Trophoblast cell (in vitro differentiated cells and primary cell): ENCODE measurements around the gene CIB1.

Experiments
- DNase-seq, 2 donors: peaks; one replicate each; pipeline ENCODE4 v3.0.0-alpha.2; 2016
- H2AFZ ChIP-seq: 2 replicates; pipeline ENCODE4 v1.6.1; 2013; ENCODE audit warnings: low read length, moderate library complexity, mild to moderate bottlenecking; ENCODE audit not compliant: insufficient read depth, poor library complexity
- H2AK5ac ChIP-seq: 2 replicates; pipeline ENCODE4 v1.6.1; 2013; ENCODE audit warnings: mild to moderate bottlenecking, low read length
- H2BK120ac ChIP-seq: 2 replicates; pipeline ENCODE4 v1.6.1; 2013; ENCODE audit warnings: low read length, mild to moderate bottlenecking, moderate library complexity; ENCODE audit not compliant: insufficient read depth, poor library complexity
- H2BK12ac ChIP-seq: 2 replicates; pipeline ENCODE4 v1.6.1; 2013; ENCODE audit warnings: mild to moderate bottlenecking, low read length, moderate library complexity
- H2BK5ac ChIP-seq: 2 replicates; pipeline ENCODE4 v1.6.1; 2013; ENCODE audit warnings: low read length, low read depth, moderate library complexity, mild to moderate bottlenecking; ENCODE audit not compliant: poor library complexity
- H3K14ac ChIP-seq: 2 replicates; pipeline ENCODE4 v1.6.1; 2013; ENCODE audit warnings: mild to moderate bottlenecking, low read length
- H3K18ac ChIP-seq: 2 replicates; pipeline ENCODE4 v1.6.1; 2013; ENCODE audit warnings: mild to moderate bottlenecking, low read length
- H3K23ac ChIP-seq: 2 replicates; pipeline ENCODE4 v1.6.1; 2013; ENCODE audit warnings: low read length
- H3K27ac ChIP-seq: 2 replicates; pipeline ENCODE4 v1.5.1; 2013; ENCODE audit warnings: low read depth, mild to moderate bottlenecking, inconsistent platforms, low read length, moderate library complexity
- H3K27me3 ChIP-seq: 2 replicates; pipeline ENCODE4 v1.6.1; 2013; ENCODE audit warnings: inconsistent platforms, mild to moderate bottlenecking, low read length, moderate library complexity; ENCODE audit not compliant: insufficient read depth
- H3K36me3 ChIP-seq, 2 experiments: 1 replicate in 1 of 2; 2 replicates in 1 of 2; pipeline ENCODE4 v1.6.1; 2013; ENCODE audit warnings: low read length in 2 of 2, mild to moderate bottlenecking in 2 of 2, moderate library complexity in 1 of 2; ENCODE audit not compliant: insufficient read depth in 2 of 2, control insufficient read depth in 1 of 2
- H3K4ac ChIP-seq: 2 replicates; pipeline ENCODE4 v1.6.1; 2013; ENCODE audit warnings: low read depth, mild to moderate bottlenecking, low read length, moderate library complexity
- H3K4me1 ChIP-seq, 2 experiments: 1 replicate in 1 of 2; 2 replicates in 1 of 2; pipeline ENCODE4 v1.6.1; 2013; ENCODE audit warnings: low read length in 2 of 2, mild to moderate bottlenecking in 2 of 2, moderate library complexity in 1 of 2; ENCODE audit not compliant: insufficient read depth in 2 of 2, control insufficient read depth in 1 of 2
- H3K4me2 ChIP-seq: 2 replicates; pipeline ENCODE4 v1.6.1; 2013; ENCODE audit warnings: inconsistent platforms, mild to moderate bottlenecking, low read length, moderate library complexity
- H3K4me3 ChIP-seq: 2 replicates; pipeline ENCODE4 v1.5.1; 2013; ENCODE audit warnings: mild to moderate bottlenecking, low read depth, low read length, inconsistent platforms
- H3K79me1 ChIP-seq: one replicate; pipeline ENCODE4 v1.6.1; 2013; ENCODE audit warnings: low read length
- H3K79me2 ChIP-seq: 2 replicates; pipeline ENCODE4 v1.6.1; 2013; ENCODE audit warnings: low read length, mild to moderate bottlenecking; ENCODE audit not compliant: control insufficient read depth, insufficient read depth, poor library complexity
- H3K9ac ChIP-seq: 2 replicates; pipeline ENCODE4 v1.6.1; 2013; ENCODE audit warnings: mild to moderate bottlenecking, low read length
- H3K9me3 ChIP-seq: 2 replicates; pipeline ENCODE4 v1.6.1; 2013; ENCODE audit warnings: low read depth, mild to moderate bottlenecking, control low read depth, inconsistent platforms, low read length; ENCODE audit not compliant: insufficient read depth
- H4K12ac ChIP-seq: 2 replicates; pipeline ENCODE4 v1.6.1; 2013; ENCODE audit warnings: low read depth, mild to moderate bottlenecking, low read length, moderate library complexity
- H4K8ac ChIP-seq: 2 replicates; pipeline ENCODE4 v1.6.1; 2013; ENCODE audit warnings: low read depth, mild to moderate bottlenecking, low read length, moderate library complexity
- H4K91ac ChIP-seq: one replicate; pipeline ENCODE4 v1.6.1; 2013; ENCODE audit warnings: low read depth, mild to moderate bottlenecking, low read length, moderate library complexity
- WGBS: extraction: QIAGEN DNeasy Blood & Tissue Kit; methylation state at CpG from one replicate; pipeline ENCODE4 v1.1.7; 2013; ENCODE audit warnings: missing lambda C conversion rate; ENCODE audit not compliant: insufficient read length, insufficient coverage; ENCODE audit errors: extremely low coverage; 5-methylcytosine and 5-hydroxymethylcytosine counted together

The CIB1 gene

DNA sequence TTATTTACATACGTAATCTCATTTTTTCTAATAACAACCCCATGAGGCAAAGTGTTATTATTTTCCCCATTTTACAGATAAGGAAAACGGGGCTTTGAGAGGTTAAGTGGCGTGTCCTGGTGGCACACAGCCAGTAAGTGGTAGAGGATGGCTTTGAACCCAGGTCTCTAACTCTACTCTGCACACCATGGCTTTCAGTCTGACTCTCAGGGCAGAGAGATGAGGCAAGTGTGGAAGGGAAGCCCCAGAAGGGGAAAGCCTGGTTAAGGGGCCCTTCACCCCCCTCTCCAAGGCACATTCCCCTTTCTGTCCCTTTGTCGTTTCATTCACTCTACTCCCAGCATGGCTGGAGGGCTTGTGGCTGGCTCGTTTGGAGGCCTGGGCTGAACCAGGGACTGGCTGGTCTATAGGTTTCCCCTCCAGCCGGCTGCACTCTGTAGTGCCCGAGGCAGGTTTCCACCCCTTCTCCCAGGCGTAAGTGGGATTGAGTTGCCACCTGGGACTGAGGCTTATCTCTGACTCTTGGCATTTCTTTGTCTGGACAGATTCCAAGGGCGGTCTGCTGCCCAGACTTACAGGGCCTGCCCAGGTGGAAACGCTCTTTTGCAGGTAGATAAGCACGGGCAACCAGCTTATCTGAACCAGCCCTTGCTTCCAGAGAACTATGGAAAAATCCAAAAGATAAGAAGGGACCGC lies 20.5 kb downstream of the CIB1 start:
- no peak overlapping the region for H4K12ac ChIP-seq
- H2AFZ ChIP-seq: no peak overlapping the region
- no peak overlapping the region for H2AK5ac ChIP-seq
- no peak overlapping the region for H3K18ac ChIP-seq
- peaks cover 0 to 3% of the 10 kb centered on the region in 2 experiments for H3K36me3 ChIP-seq
- H2BK120ac ChIP-seq: no peak overlapping the region
- no peak overlapping the region for H3K4me3 ChIP-seq
- no peaks in the 10 kb centered on the region for H3K27me3 ChIP-seq
- no peak overlapping the region for H3K14ac ChIP-seq
- H4K91ac ChIP-seq: no peak overlapping the region
- H2BK12ac ChIP-seq: no peak overlapping the region
- H3K79me1 ChIP-seq: peaks cover 4% of the 10 kb centered on the region
- H2BK5ac ChIP-seq: peak overlapping the region; percentile 15
- H3K27ac ChIP-seq: peak overlapping the region; percentile 57
- H3K4ac ChIP-seq: no peak overlapping the region
- DNase-seq: peak; percentile 85 to 87
- no CpG with 5 or more reads among the region's 12 CpGs for WGBS
- no peaks in the 10 kb centered on the region for H3K79me2 ChIP-seq
- H3K9me3 ChIP-seq: no peaks in the 10 kb centered on the region
- H3K23ac ChIP-seq: no peak overlapping the region
- peaks cover 19 to 27% of the 10 kb centered on the region in 2 experiments for H3K4me1 ChIP-seq
- H3K4me2 ChIP-seq: no peak overlapping the region
- no peak overlapping the region for H3K9ac ChIP-seq
- peak overlapping the region; percentile 15 for H4K8ac ChIP-seq

DNA sequence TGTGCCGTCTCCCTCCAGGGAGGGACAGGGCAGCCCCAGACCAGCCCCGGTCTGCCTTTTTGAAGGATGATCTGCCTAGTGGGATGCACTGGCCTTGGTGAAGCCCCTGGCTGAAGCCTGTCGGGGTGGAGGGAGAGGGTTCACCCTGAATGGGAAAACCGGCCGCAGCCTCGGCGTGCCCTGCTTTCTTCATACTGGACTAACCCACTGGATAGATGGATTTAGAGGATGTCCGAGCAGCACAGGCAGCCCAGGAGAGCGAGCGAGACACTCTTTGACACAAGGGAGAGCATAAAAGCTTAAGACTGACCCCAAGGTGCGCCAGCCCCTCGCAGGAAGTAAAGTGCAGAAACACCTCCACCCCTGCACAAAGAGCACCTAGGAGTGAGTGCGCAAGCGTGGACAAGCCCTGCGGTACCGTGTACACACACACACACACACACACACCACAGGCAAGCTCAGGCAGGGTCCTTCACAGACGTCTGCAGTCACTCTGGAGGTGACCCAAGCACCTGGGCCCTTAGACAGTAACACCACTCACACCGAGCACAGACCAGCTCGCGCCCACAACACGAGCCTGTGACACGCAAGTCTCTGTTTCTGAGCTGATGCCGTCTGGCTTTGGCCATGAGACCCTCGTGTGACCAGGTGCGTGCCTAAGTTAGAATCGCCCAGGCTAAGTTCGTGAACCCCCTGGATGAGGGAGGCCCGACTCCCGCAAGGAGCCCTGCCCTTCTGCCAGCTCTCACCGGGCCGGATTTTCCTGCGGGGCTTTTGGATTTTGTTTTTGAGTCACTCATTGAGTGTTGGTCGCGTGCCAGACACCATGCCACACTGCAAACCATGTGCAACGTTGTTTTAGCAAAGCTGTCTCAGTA lies 21.3 kb downstream of the CIB1 start:
- H3K4ac ChIP-seq: no peak overlapping the region
- H3K27me3 ChIP-seq: no peaks in the 10 kb centered on the region
- H3K4me3 ChIP-seq: no peak overlapping the region
- H3K4me1 ChIP-seq: peaks cover 19 to 27% of the 10 kb centered on the region in 2 experiments
- H2BK12ac ChIP-seq: peak overlapping the region; percentile 3
- no peak overlapping the region for H2AK5ac ChIP-seq
- DNase-seq: peak in 1 of 2 donors; percentile 27
- no peak overlapping the region for H3K9ac ChIP-seq
- H3K23ac ChIP-seq: no peak overlapping the region
- no peaks in the 10 kb centered on the region for H3K9me3 ChIP-seq
- peaks cover 0 to under 1% of the 10 kb centered on the region in 2 experiments for H3K36me3 ChIP-seq
- no peak overlapping the region for H3K4me2 ChIP-seq
- peak overlapping the region; percentile 42 for H3K18ac ChIP-seq
- no peak overlapping the region for H4K8ac ChIP-seq
- no peak overlapping the region for H2AFZ ChIP-seq
- no peaks in the 10 kb centered on the region for H3K79me2 ChIP-seq
- H4K91ac ChIP-seq: peak overlapping the region; percentile 4
- no peak overlapping the region for H2BK5ac ChIP-seq
- WGBS: no CpG with 5 or more reads among the region's 35 CpGs
- peak overlapping the region; percentile 57 for H3K27ac ChIP-seq
- H3K14ac ChIP-seq: peak overlapping the region; percentile 13
- no peak overlapping the region for H4K12ac ChIP-seq
- peaks cover 4% of the 10 kb centered on the region for H3K79me1 ChIP-seq
- H2BK120ac ChIP-seq: no peak overlapping the region

DNA sequence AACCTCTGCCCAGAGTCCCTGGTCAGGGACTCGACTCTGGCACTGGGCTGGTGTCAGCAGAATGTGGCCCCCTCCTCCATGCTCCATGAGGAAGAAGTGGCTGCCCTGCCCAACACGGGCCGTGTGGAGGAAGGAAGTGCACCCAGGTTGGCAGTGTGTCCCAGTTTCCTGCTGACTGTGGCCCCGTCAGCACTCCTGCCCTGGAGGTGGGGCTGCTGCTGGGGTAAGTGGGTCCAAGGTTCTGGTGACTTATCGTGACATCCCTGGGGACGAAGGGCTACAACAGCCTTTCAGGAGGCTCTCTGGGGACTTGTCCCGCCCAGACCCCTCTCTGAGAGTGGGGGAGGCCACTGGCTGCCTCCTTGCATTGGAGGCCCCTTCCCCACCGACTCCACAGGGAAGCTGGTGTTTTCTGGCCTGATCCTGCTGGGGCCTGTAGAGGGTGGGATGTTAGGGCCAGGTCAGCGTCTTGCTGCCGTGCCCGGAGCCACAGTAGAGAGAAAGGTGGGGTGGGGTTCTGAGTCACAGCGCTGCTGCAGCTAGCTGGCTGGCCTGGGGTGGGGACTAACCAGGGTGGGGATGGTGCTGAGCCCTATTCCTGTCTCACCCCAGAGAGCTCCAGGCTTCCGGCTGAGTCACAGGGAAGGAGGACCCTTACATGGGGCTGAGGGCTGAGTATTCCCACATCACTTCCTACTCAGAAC lies 22.1 kb downstream of the CIB1 start:
- H3K23ac ChIP-seq: no peak overlapping the region
- no peak overlapping the region for H2BK120ac ChIP-seq
- peak overlapping the region; percentile 1 for H2AFZ ChIP-seq
- H4K8ac ChIP-seq: no peak overlapping the region
- no peaks in the 10 kb centered on the region for H3K79me2 ChIP-seq
- no peaks in the 10 kb centered on the region for H3K36me3 ChIP-seq
- H3K9ac ChIP-seq: no peak overlapping the region
- no CpG with 5 or more reads among the region's 13 CpGs for WGBS
- H4K91ac ChIP-seq: peak overlapping the region; percentile 12
- no peak overlapping the region for H2BK12ac ChIP-seq
- peak overlapping the region; percentile 29 for H3K18ac ChIP-seq
- H3K4ac ChIP-seq: no peak overlapping the region
- peak overlapping the region; percentile 3 for H3K27ac ChIP-seq
- H3K79me1 ChIP-seq: peaks cover 4% of the 10 kb centered on the region
- peaks cover 19 to 27% of the 10 kb centered on the region in 2 experiments for H3K4me1 ChIP-seq
- peak overlapping the region; percentile 9 for H2AK5ac ChIP-seq
- no peak overlapping the region for H2BK5ac ChIP-seq
- no peak overlapping the region for H3K4me2 ChIP-seq
- H4K12ac ChIP-seq: no peak overlapping the region
- H3K14ac ChIP-seq: peak overlapping the region; percentile 33
- no peaks in the 10 kb centered on the region for H3K9me3 ChIP-seq
- no peaks in the 10 kb centered on the region for H3K27me3 ChIP-seq
- DNase-seq: no peak
- no peak overlapping the region for H3K4me3 ChIP-seq

DNA sequence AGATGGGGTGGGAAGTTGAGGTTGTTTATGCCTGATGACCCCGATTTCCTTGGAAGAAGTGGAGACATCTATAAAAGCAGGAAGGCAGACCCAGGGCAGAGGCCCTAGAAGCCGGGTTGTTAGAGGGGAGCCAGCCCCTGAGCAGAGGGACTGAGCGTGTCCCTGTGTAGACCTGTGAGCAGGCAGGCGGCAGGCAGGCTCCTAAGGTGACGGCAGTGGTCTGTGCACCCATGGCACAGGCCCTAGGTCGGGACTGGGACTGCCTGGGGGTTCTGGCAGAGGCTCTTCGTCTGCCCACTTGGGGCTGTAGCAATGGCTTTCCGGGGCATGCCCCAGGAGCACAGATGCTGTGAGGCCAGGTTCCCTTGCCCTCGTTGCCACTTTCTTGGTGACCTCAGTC lies 22.7 kb downstream of the CIB1 start:
- no peak overlapping the region for H3K4me2 ChIP-seq
- H2AK5ac ChIP-seq: peak overlapping the region; percentile 9
- no peak overlapping the region for H3K4me3 ChIP-seq
- no peak overlapping the region for H2BK120ac ChIP-seq
- H3K79me1 ChIP-seq: peaks cover 4% of the 10 kb centered on the region
- H4K8ac ChIP-seq: no peak overlapping the region
- no peaks in the 10 kb centered on the region for H3K27me3 ChIP-seq
- H3K36me3 ChIP-seq: peaks cover 0 to 2% of the 10 kb centered on the region in 2 experiments
- no peaks in the 10 kb centered on the region for H3K9me3 ChIP-seq
- no peak overlapping the region for H4K12ac ChIP-seq
- H4K91ac ChIP-seq: peak overlapping the region; percentile 12
- no peak overlapping the region for H3K23ac ChIP-seq
- H3K79me2 ChIP-seq: no peaks in the 10 kb centered on the region
- peak overlapping the region; percentile 28 for H3K18ac ChIP-seq
- no peak for DNase-seq
- H2BK12ac ChIP-seq: no peak overlapping the region
- H2AFZ ChIP-seq: no peak overlapping the region
- H2BK5ac ChIP-seq: no peak overlapping the region
- H3K4me1 ChIP-seq: peaks cover 19 to 27% of the 10 kb centered on the region in 2 experiments
- no peak overlapping the region for H3K4ac ChIP-seq
- WGBS: no CpG with 5 or more reads among the region's 9 CpGs
- H3K9ac ChIP-seq: no peak overlapping the region
- peak overlapping the region; percentile 3 for H3K27ac ChIP-seq
- H3K14ac ChIP-seq: no peak overlapping the region
